Measurements from ENCODE around the gene RNU6-7. TPM values are rescaled to one million over a fixed set of nuclear protein-coding genes. Genes with fewer than 3 reads are reported as not detected.

Gene RNU6-7
- total RNA-seq, 3 donors from 2014 or later: not detected

- Histone ChIP-seq H3K4me3 (no peak overlapping the region), H3K36me3 (ENCODE audit: low read depth) (no peaks in the 10 kb centered on the region), H3K9me3 (no peaks in the 10 kb centered on the region), H3K4me1 (ENCODE audit: low read depth) (no peaks in the 10 kb centered on the region)
- no peak for TF ChIP-seq CTCF (IDR thresholded peaks at IDR 0.05)
- ATAC-seq: no peak
- no peak for DNase-seq
- intact Hi-C loops (cut with DNase I, micrococcal nuclease): no loop called here
These were observed 28.9 kb downstream of the RNU6-7 start for GRCh38 chr14:32230695-32231280.

- TF ChIP-seq CTCF (IDR thresholded peaks at IDR 0.05): no peak
- DNase-seq (no peak), ATAC-seq (no peak)
- Histone ChIP-seq H3K4me3 (no peak overlapping the region), H3K9me3 (no peaks in the 10 kb centered on the region), H3K36me3 (ENCODE audit: low read depth) (no peaks in the 10 kb centered on the region), H3K4me1 (ENCODE audit: low read depth) (no peaks in the 10 kb centered on the region)
- intact Hi-C loops (cut with DNase I, micrococcal nuclease): no loop called here
These were observed 30.6 kb downstream of the RNU6-7 start for GRCh38 chr14:32232481-32232880.

- Histone ChIP-seq H3K36me3 (ENCODE audit: low read depth) (no peaks in the 10 kb centered on the region), H3K4me3 (no peak overlapping the region), H3K4me1 (ENCODE audit: low read depth) (no peaks in the 10 kb centered on the region), H3K9me3 (no peaks in the 10 kb centered on the region)
- DNase-seq: no peak
- no peak for ATAC-seq
- TF ChIP-seq CTCF (IDR thresholded peaks at IDR 0.05): no peak
- intact Hi-C loops (cut with DNase I, micrococcal nuclease): no loop called here
These were observed 31.4 kb downstream of the RNU6-7 start for GRCh38 chr14:32233260-32233659.

- no peak for TF ChIP-seq CTCF (IDR thresholded peaks at IDR 0.05)
- no peak overlapping the region for H3K4me3 ChIP-seq
- no peaks in the 10 kb centered on the region for H3K4me1 ChIP-seq (ENCODE audit: low read depth)
- H3K36me3 ChIP-seq (ENCODE audit: low read depth): no peaks in the 10 kb centered on the region
- H3K9me3 ChIP-seq: no peaks in the 10 kb centered on the region
- intact Hi-C loops (cut with DNase I, micrococcal nuclease): no loop called here
- DNase-seq (no peak), ATAC-seq (no peak)
These were observed 42.6 kb downstream of the RNU6-7 start for GRCh38 chr14:32244404-32244803.

- H3K36me3 ChIP-seq (ENCODE audit: low read depth): no peaks in the 10 kb centered on the region
- H3K4me3 ChIP-seq: no peak overlapping the region
- peaks cover 3% of the 10 kb centered on the region for H3K4me1 ChIP-seq (ENCODE audit: low read depth)
- H3K9me3 ChIP-seq: no peaks in the 10 kb centered on the region
- ATAC-seq (no peak), DNase-seq (no peak)
- intact Hi-C loops (cut with DNase I, micrococcal nuclease): no loop called here
- TF ChIP-seq CTCF (IDR thresholded peaks at IDR 0.05): no peak
These were observed 44.9 kb downstream of the RNU6-7 start for GRCh38 chr14:32246751-32247150.

GRCh38 chr14:32249371-32249770 lies 47.5 kb downstream of the RNU6-7 start:
- Histone ChIP-seq H3K9me3 (no peaks in the 10 kb centered on the region), H3K4me3 (no peak overlapping the region), H3K36me3 (ENCODE audit: low read depth) (no peaks in the 10 kb centered on the region), H3K4me1 (ENCODE audit: low read depth) (peaks cover 5% of the 10 kb centered on the region)
- intact Hi-C loops (cut with DNase I, micrococcal nuclease): no loop called here
- DNase-seq (no peak), ATAC-seq (no peak)
- TF ChIP-seq CTCF (IDR thresholded peaks at IDR 0.05): no peak

All from mucosa of descending colon (tissue), 3 donors.